ENCODE results near the gene SYCE1L. TPM values are rescaled to one million over a fixed set of nuclear protein-coding genes. Genes with fewer than 3 reads are reported as not detected.
"Not testable (repeated sequence)": the region's sequence is repeated elsewhere in the genome, so short reads cannot be mapped to it uniquely, and the experiment has no call there.

SYCE1L gene
- 10 to 100 TPM in 1 of 2 experiments, 1 to 10 TPM in 1; 5.8 to 12.8 TPM for total RNA-seq

- Mint-ChIP-seq H3K27ac (no peak within 1 kb of the TSS), H3K27me3 (no peaks in the 10 kb centered on the region), H3K9me3 (no peaks in the 10 kb centered on the region), H3K4me3 (no peak within 1 kb of the TSS), H3K36me3 (ENCODE audit: low read depth) (peaks cover 49% of the 10 kb centered on the region), H3K4me1 (peaks cover 5% of the 10 kb centered on the region)
- POLR2A ChIA-PET, result no interaction called here
- no peak for DNase-seq
- CTCF ChIA-PET, result no interaction called here
Measured at GRCh38 chr16:77199211-77199610, at the start of gene SYCE1L. Gene SYCE1L, plus strand, starts transcription at chr16:77199408. Its CDS starts 44 bp downstream, at chr16:77199452.

DNA sequence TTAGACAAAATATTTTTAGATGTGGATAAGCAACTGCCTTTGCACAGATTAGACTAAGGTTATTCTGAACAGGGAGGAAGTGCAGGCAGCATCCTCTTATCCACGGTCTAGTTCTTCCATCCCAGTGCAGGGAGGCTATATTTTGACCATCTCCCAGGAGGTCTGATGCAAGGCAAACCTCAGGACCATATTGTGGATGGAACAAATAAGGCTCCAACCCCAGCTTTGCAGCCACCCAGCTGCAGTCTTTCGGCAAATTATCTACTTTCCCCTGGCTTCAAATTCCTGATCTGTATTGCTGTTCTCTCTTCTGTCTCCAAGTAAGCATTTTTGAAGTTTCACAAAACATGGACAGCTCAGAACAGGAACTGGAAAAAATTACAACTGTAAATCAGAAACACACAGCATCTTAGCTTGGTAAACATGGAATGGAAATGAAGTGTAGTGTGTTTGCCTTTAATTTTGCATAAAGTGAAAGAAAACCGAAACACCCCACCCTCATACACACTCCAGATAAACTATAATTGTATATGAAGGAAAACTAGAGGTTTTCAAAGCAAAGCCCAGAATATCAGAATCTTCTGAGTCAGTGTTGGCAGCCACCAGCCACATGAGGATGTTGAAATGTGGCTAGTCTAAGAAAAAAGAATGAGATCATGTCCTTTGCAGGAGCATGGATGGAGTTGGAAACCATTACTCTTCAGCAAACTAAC, 41.7 kb upstream of the SYCE1L start:
- Mint-ChIP-seq H3K27ac (no peak overlapping the region), H3K4me3 (no peak overlapping the region), H3K27me3 (peaks cover 3% of the 10 kb centered on the region), H3K36me3 (ENCODE audit: low read depth) (no peaks in the 10 kb centered on the region), H3K4me1 (no peaks in the 10 kb centered on the region), H3K9me3 (no peaks in the 10 kb centered on the region)
- POLR2A ChIA-PET, result no interaction called here
- no peak for DNase-seq
- CTCF ChIA-PET, result no interaction called here

GRCh38 chr16:77158293-77158692, 40.9 kb upstream of the SYCE1L start:
- Mint-ChIP-seq H3K27ac (no peak overlapping the region), H3K9me3 (no peaks in the 10 kb centered on the region), H3K27me3 (peaks cover 7% of the 10 kb centered on the region), H3K4me3 (no peak overlapping the region), H3K36me3 (ENCODE audit: low read depth) (no peaks in the 10 kb centered on the region), H3K4me1 (no peaks in the 10 kb centered on the region)
- CTCF ChIA-PET, result no interaction called here
- DNase-seq, result no peak
- POLR2A ChIA-PET, result no interaction called here

GRCh38 chr16:77165006-77165405, 34.2 kb upstream of the SYCE1L start:
- CTCF ChIA-PET, result no interaction called here
- Mint-ChIP-seq H3K4me1 (no peaks in the 10 kb centered on the region), H3K27ac (no peak overlapping the region), H3K27me3 (peaks cover 14% of the 10 kb centered on the region), H3K9me3 (no peaks in the 10 kb centered on the region), H3K36me3 (ENCODE audit: low read depth) (no peaks in the 10 kb centered on the region), H3K4me3 (no peak overlapping the region)
- no peak for DNase-seq
- POLR2A ChIA-PET, result no interaction called here

GRCh38 chr16:77165536-77166236, 33.5 kb upstream of the SYCE1L start:
- H3K4me3 Mint-ChIP-seq; H3K4me1 Mint-ChIP-seq; DNase-seq; H3K9me3 Mint-ChIP-seq; H3K27ac Mint-ChIP-seq; POLR2A ChIA-PET; CTCF ChIA-PET; H3K36me3 Mint-ChIP-seq (ENCODE audit: low read depth): not testable (repeated sequence)
- peaks cover 14% of the 10 kb centered on the region for H3K27me3 Mint-ChIP-seq

DNA sequence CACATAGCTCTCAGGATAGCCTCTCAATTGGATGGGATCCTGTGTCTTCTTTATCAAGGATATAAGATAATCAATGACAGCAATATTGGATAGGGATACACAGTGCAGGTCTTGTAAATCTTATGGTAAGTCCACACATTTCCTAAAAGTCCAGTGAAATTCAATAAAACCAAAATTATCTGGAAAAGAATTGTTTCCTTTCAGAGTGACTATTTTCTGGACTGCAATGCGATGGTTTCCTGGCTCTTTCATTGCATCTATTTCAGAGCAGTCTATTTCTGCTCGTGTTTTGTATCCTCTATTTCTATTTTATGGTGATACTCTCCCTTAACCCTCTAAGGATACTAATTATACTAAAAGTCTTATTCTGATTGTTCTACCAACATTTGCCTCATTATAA, 32.5 kb upstream of the SYCE1L start:
- Mint-ChIP-seq H3K4me1 (no peaks in the 10 kb centered on the region), H3K4me3 (no peak overlapping the region), H3K9me3 (no peaks in the 10 kb centered on the region), H3K27me3 (peaks cover 14% of the 10 kb centered on the region), H3K36me3 (ENCODE audit: low read depth) (no peaks in the 10 kb centered on the region), H3K27ac (no peak overlapping the region)
- ChIA-PET POLR2A (no interaction called here), CTCF (no interaction called here)
- DNase-seq, result no peak

- no peaks in the 10 kb centered on the region for H3K36me3 Mint-ChIP-seq (ENCODE audit: low read depth)
- no peak for DNase-seq
- POLR2A ChIA-PET, result interaction anchor here (0.6 kb wide), 1 partner anchor 1135 kb away, joined by 3 read pairs; no protein-coding TSS in a partner anchor
- CTCF ChIA-PET, result interaction anchor here (1.2 to 3.5 kb wide), 4 partner anchors 8 to 50 kb away, joined by 3 to 19 read pairs (median 4); no protein-coding TSS in a partner anchor
- H3K4me3 Mint-ChIP-seq, result no peak overlapping the region
- H3K27ac Mint-ChIP-seq, result no peak overlapping the region
- peaks cover 13% of the 10 kb centered on the region for H3K27me3 Mint-ChIP-seq
- H3K9me3 Mint-ChIP-seq, result no peaks in the 10 kb centered on the region
- no peaks in the 10 kb centered on the region for H3K4me1 Mint-ChIP-seq
Measured at GRCh38 chr16:77168901-77169300, 30.3 kb upstream of the SYCE1L start.

- peak; percentile 53 for DNase-seq
- peaks cover 18% of the 10 kb centered on the region for H3K27me3 Mint-ChIP-seq
- H3K27ac Mint-ChIP-seq, result no peak overlapping the region
- ChIA-PET POLR2A (interaction anchor here (0.6 kb wide), 1 partner anchor 1136 kb away, joined by 3 read pairs; no protein-coding TSS in a partner anchor), CTCF (interaction anchor here (0.7 to 3.5 kb wide), 7 partner anchors 9 to 1555 kb away, joined by 3 to 19 read pairs (median 3); no protein-coding TSS in a partner anchor)
- no peaks in the 10 kb centered on the region for H3K4me1 Mint-ChIP-seq
- no peaks in the 10 kb centered on the region for H3K36me3 Mint-ChIP-seq (ENCODE audit: low read depth)
- no peak overlapping the region for H3K4me3 Mint-ChIP-seq
- no peaks in the 10 kb centered on the region for H3K9me3 Mint-ChIP-seq
Measured at GRCh38 chr16:77169650-77170236, 29.5 kb upstream of the SYCE1L start.

DNA sequence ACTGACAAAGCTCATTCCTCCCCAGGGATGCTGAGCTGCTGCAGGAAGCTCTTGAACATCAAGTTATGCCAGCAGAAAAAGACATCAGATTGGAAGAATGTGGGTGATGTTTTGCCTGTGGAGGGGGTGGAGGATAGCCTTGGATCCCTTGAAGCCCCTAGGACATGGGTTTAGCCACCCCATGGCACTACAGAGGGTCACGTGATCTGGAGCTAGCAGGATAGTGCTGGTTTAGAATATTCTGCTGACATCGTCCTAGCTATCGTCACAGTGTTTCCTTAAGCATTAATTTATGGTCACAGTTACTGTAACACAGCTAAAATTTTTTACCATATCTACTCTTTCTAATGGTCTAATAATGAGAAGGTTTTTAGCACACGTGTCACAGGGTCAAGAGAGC, 28.4 kb upstream of the SYCE1L start:
- Mint-ChIP-seq H3K36me3 (ENCODE audit: low read depth) (no peaks in the 10 kb centered on the region), H3K4me1 (no peaks in the 10 kb centered on the region), H3K27me3 (peaks cover 19% of the 10 kb centered on the region), H3K27ac (no peak overlapping the region), H3K4me3 (no peak overlapping the region), H3K9me3 (no peaks in the 10 kb centered on the region)
- ChIA-PET CTCF (interaction anchor here (0.7 to 3.5 kb wide), 13 partner anchors 9 to 1971 kb away, joined by 3 to 19 read pairs (median 4); no protein-coding TSS in a partner anchor), POLR2A (no interaction called here)
- no peak for DNase-seq

- no peak for DNase-seq
- Mint-ChIP-seq H3K4me1 (no peaks in the 10 kb centered on the region), H3K36me3 (ENCODE audit: low read depth) (no peaks in the 10 kb centered on the region), H3K27ac (no peak overlapping the region), H3K27me3 (peaks cover 25% of the 10 kb centered on the region), H3K9me3 (no peaks in the 10 kb centered on the region), H3K4me3 (no peak overlapping the region)
- POLR2A ChIA-PET, result interaction anchor here (0.6 kb wide), 1 partner anchor 19 kb away, joined by 3 read pairs; the partner anchor contains the start of gene MON1B
- CTCF ChIA-PET, result interaction anchor here (0.6 to 3.5 kb wide), 12 partner anchors 9 to 1973 kb away, joined by 3 to 19 read pairs (median 4); no protein-coding TSS in a partner anchor
Measured at GRCh38 chr16:77171745-77172635, 27.2 kb upstream of the SYCE1L start.

DNA sequence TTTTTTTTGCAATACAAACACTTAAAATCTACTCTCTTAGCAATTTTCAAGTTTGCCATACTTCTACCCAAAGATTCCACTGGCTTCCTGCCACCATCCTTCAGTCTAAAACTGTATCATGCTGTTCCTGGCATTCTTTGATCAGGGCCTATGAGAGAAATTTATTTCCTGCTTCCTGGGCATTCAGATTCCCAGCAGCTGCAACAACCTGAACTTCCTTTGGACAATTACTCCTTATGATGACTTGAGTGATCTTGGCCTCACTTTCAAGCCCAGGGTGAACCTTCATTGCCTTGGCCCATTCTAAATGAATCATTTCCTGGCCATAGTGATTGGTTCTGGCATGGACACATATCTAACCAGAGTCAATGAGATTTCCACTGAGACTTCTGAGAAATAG, 26.3 kb upstream of the SYCE1L start:
- ChIA-PET POLR2A (no interaction called here), CTCF (interaction anchor here (1.1 kb wide), 1 partner anchor 8 kb away, joined by 3 read pairs; no protein-coding TSS in a partner anchor)
- Mint-ChIP-seq H3K27me3 (peaks cover 22% of the 10 kb centered on the region), H3K4me3 (no peak overlapping the region), H3K27ac (no peak overlapping the region), H3K4me1 (no peaks in the 10 kb centered on the region), H3K9me3 (no peaks in the 10 kb centered on the region), H3K36me3 (ENCODE audit: low read depth) (no peaks in the 10 kb centered on the region)
- DNase-seq, result no peak

DNA sequence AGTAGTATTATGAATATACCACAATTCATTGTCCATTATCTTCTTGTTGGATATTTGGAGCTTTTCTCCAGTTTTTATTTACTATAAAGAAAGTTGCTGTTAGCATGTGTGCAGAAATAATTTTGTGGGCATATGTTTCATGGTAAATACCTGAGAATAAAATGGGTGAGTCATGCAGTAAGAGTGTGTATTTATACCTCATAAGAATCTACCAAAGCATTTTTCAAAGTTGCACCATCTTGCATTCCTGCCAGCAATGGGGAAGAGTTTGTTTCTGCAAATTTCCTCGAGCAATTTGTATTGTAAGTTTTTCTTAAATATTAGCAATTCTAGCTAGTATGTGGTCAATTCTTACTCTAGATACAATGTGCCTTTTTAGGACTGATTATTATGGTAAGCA, 16.1 kb upstream of the SYCE1L start:
- Mint-ChIP-seq H3K9me3 (no peaks in the 10 kb centered on the region), H3K4me1 (no peaks in the 10 kb centered on the region), H3K4me3 (no peak overlapping the region), H3K27me3 (peaks cover 26% of the 10 kb centered on the region), H3K27ac (no peak overlapping the region), H3K36me3 (ENCODE audit: low read depth) (no peaks in the 10 kb centered on the region)
- POLR2A ChIA-PET, result no interaction called here
- CTCF ChIA-PET, result interaction anchor here (2.5 kb wide), 1 partner anchor 12 kb away, joined by 8 read pairs; no protein-coding TSS in a partner anchor
- no peak for DNase-seq

Measured in activated CD4-positive, alpha-beta memory T cell treated with anti-CD3 and anti-CD28 coated beads, Interleukin-2, amount 10 ng/mL, durations not matched to agents 7 days and 5 days (primary cell).